HG03460 (cell line): ENCODE data around the gene KCNQ1OT1.
"Not testable (repeated sequence)": the region's sequence is repeated elsewhere in the genome, so short reads cannot be mapped to it uniquely, and the experiment has no call there.

Experiments
- ATAC-seq: cut with Tn5 transposase; IDR thresholded peaks from one replicate; pipeline ENCODE4 v1.9.1; 2021; ENCODE audit not compliant: unreplicated experiment

KCNQ1OT1 gene

DNA sequence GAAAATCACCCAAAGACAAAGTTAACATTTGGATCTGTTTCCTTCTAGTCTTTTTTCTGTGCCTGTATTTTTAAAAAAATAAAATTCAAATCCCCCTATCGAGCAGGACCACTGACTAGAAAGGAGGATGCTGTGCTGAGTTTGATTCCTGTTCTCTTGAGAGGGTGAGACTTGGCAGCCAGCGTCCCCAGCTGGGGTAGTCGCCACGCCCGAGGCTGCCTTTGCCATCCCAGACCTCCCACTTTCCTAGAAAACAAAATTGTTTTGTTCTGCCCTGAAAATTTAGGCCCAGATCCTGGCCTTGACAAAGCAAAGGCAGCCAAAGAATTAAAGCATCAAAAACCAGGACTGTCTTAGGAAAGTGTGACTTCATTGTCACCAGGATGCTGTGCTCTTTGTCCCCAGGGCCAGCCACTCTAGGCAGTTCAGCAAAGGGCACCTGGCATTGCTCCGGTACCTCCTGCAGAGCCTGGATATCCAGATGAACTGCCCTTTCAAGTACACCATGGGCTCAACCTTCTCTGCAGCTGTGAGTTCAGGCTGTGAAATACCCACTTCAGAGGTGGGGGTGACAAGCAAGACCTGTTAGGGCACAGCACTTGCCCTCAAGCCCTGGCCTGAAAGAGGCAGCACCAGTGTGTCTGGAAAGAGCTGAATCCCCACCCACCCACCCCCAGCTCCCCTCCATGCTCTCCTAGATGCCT is 44.6 kb downstream of the KCNQ1OT1 start:
- no peak for ATAC-seq

DNA sequence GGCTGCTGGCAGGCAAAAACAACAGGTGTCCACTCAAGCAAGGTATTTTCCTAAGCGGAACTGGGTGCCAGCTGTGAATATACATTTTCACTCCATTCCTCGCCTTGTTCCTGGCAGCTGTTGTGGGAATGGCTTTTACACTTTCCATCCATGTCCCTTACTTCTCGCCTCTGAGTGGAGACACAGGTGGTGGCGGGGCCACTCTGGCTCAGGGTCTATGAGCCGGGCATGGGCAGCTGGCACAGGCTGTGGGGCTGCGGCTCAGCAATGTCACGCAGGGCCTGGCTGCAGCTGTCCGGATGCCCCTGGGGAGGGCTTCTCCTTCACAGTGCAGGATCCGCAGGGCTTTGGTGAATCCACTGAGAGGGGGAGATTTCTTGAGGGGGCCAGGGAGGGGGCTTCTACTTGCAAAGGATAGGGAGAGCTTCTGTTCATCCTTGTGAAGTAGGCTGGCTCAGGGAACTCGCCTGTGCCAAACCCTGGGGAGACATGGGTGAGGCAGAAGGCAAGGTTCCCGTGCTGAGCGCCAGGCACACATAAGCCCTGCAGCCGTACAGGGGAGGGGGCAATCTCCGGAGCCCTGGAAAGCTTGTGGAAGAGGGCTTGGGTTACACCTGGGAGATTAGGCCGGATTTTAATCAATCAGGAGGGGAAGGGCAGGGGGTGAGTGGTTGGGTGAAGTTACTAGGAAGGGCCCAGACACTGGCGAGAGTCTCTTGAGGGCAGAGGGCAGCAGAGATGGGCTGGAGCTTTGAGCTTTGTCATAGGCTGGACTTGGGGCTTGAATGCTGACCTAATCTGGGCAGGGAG is 45.7 kb downstream of the KCNQ1OT1 start:
- ATAC-seq, result no peak

DNA sequence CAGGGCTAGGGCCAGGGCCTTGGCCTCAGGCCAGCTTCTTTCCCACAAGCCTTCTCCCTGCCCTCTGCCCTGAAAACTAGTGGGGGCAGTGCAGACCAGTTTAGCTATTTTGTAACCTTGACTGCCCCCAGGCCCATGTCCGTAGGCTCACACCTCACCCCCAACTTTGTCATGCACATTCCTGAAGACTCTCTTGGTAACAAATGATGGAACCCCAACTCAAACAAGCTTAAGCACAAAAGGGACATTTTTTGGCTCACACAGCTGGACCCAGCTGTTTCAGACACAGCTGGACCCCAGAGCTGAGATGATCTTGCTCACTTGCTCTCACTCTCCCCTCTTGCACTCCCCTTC is 46.6 kb downstream of the KCNQ1OT1 start:
- no peak for ATAC-seq

DNA sequence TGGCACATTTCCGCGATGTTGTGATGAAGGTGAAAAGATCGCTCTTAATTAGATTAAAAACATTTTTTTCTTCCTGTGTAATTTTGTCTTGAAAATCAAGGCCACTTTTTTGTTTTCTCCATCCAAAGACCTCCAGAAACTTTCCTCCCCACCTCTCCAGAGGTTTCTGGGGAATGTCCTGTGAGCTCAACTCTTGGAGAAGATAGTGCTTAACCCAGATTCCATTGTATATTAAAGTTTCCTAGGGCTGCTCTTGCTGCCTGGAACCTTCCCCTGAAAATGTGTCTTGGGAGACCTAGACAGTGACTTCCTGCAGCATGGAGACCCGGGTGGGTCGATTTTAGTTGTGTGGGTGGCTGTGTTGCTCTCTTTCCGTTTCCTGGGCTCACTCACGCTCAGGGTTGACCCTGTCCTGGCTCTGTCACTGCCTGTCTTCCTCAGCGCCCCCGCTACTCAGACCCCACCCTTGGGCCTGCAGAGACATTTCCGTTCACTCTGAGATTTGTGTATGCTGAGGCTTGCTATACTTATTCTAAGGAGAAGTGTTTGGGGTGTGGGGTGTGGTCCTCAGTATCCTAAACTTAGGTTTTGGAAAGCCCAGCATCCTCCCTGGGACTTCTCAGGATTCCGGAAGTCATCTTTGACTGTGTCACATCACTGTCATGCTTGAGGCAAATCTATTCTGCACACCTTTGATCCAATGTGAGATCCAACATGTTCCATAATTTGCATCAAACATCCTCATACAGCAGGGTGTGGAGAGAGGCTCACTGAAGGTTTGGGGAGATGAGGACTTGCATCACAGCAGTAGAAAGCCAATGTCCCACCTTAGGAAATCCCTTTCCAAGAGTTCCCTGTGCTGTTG is 47.2 kb downstream of the KCNQ1OT1 start:
- no peak for ATAC-seq

DNA sequence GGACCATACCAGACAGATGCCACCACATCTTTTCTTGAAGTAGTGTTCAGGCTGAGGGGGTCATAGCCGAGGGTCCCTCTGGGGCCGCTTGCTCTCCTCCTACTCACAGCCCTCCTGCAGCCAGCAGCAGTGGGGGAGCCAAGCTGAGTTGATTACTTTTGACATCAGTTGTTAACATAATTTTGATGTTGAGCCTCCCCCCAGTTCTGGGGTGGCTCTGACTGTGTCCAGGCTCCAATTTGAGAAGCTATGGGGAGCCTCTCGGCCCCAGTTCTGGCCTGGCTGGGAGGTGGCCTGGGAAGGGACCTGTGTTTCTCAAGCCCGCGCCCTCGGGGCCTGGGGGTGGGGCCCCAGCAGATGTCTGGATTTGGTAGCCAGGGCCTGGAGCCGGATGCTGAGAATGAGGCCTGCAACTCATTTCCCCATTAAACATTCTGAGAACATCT is 47.9 kb downstream of the KCNQ1OT1 start:
- ATAC-seq, result no peak

DNA sequence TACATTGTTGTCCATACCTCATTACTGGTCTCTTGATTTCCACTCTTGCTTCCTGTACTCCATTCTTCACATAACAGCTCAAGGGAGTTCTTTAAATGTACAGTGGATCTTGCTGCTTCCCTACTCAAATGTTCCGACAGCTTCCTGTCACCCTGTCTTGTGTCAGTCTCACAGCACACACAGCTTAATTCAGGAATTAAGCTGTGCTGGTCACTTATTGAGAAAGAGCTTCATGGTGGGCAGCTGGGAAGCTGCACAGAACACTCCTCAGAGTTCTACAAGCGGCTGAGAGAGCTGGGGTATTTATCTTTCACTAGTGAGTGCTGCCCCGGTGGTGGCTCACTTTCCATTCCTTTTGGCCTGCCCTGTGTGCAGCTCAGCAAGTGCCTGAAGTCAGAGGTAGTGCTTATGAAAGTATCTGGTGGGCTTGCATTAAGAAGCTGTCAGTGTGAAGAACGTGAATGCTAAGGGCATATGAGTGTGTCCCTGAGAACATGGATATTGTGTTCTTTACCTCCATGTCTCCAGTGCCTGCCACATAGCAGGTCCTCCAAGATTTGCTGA is 48.7 kb downstream of the KCNQ1OT1 start:
- ATAC-seq, result no peak

DNA sequence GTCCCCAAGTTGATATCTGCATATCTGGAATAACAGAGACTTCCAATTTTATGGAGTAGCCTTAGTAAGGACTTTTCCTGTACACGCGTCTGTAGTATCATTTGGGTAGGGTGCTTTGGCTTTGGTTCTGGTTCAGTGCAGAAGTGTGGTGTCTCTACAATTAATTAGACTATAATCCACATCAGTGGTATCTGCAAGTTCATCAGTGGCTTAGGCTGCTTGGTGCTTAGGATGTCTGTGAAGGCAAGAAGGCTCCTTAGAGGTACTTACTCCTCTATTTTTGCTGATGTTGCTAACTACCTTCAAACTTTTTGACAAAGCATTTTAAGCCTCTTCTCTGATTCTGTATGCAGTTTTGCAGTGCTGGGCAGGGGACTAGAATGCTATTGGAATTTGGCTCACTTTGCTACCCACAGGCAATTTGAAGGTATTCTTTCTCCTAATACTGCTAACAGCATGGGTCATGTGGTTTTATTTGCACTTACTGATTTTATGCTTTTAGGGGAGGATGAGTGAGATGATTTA is 49.4 kb downstream of the KCNQ1OT1 start:
- ATAC-seq, result no peak

DNA sequence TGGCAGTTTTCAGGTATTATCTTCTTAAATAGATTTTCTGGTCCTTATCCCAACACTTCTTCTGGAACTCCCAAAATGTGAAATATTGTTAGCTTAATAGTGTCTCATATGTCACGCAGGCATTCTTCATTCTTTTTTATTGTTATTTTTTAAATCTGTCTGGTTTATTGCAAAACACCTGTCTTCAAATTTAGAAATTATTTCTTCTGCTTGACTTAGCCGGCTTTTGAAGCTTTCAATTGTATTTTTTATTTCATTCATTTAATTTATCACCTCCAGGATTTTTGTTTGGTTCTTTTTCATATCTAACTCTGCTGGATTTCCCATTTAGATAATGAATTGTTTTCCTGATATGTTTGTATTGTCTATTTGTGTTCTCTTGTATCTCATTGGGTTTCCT is 49.9 kb downstream of the KCNQ1OT1 start:
- no peak for ATAC-seq

DNA sequence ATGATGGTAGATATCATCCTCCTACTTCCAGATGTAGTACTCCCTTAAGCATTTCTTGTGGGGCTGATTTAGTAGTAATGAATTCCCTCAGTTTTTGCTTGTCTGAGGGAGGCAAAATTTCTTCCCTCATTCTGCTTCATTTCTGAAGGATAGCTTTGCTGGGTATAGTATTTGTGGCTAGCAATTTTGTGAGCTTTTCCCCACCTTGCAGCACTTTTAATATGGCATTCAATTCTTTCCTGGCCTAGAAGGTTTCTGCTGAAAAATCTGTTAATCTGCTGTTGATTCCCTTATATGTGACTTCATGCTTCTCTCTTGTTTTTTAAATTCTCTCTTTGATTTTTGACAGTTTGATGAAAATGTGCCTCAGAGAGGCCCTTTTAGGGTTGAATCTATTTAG is 50.4 kb downstream of the KCNQ1OT1 start:
- ATAC-seq, result no peak

DNA sequence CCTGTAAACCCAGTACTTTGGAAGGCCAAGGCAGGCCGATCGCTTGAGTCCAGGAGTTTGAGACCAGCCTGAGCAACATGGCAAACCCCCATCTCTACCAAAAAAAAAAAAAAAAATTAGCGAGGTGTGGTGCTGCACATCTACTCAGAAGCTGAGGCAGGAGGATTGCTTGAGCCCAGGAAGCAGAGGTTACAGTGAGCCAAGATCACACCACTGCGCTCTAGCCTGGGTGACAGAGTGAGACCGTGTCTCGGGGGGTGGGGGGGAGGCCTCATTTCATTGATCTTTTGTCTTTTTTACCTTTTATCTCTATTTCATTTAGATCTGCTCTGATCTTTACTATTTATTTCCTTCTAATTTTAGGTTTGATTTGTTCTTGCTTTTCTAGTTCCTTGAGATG is 51.8 kb downstream of the KCNQ1OT1 start:
- no peak for ATAC-seq

DNA sequence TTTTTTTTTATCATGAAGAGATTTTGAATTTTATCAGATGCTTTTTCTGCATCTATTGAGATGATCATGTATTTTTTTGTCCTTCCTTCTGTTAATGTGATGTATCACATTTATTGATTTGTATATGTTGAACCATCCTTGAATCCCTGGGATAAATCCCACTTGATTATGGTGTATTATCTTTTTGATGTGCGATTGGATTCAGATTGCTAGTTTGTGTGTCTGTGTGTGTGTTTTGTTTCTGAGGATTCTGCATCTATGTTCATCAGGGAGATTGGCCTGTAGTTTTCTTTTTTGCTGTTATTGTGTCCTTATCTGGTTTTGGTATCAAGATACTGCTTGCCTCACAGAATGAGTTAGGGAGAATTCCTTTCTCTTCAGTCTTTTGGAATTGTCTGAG is 52.6 kb downstream of the KCNQ1OT1 start:
- ATAC-seq, result no peak

DNA sequence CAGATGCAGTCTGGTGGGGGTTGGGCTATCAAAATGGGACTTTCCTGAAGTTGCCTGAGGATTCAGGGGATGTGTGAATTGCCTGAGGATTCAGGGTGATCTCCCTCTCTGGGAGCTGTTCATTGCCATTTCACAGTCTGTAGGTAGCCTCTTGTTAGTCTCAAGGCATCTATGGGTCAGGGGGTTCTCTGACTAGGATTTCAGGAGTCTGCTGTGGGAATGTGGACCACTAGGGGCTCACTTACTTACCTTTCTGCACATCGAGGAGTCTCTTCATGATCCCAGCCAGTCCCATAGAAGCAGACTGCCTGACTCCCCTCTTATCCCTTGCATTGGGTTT is 54.0 kb downstream of the KCNQ1OT1 start:
- ATAC-seq, result no peak

DNA sequence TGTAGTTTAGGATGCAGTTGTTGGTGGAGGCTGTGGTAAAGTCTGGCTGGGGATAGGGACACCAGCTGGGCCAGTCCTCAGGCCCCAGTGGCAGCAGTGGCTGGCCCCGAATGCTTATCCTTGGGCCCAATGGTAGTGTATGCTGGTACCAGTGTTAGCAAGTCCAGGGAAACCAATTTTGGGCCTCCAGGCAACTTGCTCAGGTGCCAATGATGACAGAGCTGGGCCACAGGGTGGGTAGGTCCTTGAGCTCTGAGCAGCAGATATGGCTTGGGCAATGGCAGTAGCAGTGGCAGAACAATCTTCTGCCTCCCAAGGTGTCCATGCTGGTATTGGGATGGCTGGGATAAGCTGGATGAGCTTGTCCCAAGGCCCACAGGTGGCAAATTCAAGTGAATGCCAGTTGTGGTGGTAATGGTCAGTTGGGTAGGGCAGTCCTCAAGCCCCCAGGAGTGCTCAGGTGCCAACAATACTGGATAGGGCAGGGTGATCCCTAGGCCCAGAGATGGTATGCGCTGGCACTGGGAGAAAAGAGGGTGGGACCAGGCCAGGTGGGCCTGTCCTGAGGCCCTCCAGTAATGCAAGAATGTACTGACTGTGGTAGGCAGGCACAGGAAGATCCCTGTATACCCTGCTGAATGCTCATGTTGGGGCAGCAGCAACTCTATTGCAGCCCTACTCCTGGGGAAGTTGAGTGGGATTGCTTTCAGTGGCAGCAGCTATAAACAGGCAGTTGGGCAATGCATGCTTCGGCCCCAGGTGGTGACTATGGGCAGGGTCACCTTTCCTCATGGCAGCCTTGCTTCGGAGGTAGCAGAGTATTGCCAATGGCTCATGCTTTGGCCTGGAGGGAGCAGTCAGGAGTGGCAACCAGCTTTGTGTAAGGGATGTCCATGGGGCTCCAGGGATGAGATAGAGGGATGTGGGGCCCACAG is 54.7 kb downstream of the KCNQ1OT1 start:
- ATAC-seq, result no peak

DNA sequence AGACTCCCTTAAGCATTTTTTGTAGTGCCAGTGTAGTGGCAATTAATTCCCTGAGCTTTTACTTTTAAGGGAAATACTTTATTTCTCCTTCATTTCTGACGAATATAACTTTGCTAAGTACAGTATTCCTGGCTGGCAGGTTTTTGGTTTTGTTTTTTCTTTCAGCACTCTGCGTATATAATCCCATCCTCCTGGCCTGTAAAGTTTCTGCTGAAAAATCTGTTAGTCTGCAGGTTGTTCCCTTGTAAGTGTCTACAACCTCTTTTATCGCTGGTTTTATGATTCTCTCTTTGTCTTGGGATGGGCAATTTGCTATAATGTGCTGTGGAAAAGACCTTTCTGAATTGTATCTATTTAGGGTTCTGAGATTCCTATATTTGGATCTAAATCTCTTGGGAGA is 56.0 kb downstream of the KCNQ1OT1 start:
- ATAC-seq, result no peak

DNA sequence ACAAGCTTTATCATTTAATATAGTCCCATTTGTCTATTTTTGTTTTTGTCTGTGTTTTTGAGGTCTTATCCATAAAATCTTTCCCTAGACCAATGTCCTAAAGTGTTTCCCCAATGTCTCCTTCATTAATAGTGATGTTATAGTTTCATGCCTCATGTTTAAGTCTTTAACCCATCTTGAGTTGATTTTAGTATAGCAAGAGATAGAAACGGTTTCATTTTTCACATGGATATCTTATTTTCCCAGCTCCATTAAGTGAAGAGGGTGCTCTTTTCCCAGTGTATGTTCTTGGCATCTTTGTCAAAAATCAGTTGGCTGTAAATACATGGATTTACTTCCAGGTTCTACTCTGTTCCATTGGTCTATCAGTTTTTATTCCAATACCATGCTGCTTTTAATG is 58.2 kb downstream of the KCNQ1OT1 start:
- no peak for ATAC-seq

DNA sequence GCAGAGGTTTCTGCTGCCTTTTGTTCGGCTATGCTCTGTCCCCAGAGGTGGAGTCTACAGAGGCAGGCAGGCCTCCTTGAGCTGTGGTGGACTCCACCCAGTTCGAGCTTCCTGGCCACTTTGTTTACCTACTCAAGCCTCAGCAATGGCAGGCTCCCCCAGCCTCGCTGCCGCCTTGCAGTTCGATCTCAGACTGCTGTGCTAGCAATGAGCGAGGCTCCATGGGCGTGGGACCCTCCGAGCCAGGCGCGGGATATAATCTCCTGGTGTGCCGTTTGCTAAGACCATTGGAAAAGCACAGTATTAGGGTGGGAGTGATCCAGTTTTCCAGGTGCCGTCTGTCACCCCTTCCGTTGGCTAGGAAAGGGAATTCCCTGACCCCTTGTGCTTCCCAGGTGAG is 60.0 kb downstream of the KCNQ1OT1 start:
- not testable (repeated sequence) for ATAC-seq

DNA sequence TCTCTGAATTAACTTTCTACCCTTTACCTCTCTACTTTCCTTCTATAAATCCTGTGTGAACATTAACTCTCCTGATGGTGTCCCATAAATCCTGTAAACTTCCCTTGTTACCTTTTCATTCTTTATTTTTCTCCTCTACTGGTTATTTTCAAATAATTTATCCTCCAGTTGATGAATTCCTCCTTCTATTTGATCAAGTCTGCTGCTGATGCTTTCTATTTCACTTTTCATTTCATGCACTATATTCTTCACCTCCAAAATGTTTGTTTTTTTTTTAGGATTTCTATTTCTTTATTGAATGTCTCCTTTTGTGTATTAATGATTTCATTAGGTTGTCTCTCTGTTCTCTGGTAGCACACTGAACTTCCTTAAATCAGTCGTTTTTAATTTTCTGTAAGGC is 68.6 kb downstream of the KCNQ1OT1 start:
- ATAC-seq, result no peak

DNA sequence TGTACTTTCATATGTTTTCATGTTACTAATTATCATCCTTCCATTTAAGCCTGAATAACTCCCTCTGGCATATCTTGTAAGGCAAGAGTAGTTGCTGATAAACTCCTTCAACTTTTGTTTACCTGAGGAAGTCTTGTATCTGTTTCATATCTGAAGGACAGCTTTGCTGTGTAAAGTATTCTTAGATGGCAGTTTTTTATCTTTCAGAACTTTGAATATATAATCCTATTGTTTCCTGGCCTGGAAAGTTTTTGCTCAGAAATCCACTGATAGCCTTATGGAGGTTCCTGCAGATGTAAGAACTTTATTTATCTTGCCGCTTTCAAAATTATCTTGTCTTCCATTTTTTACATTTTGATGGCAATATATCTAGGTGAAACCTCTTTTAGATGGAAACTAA is 69.1 kb downstream of the KCNQ1OT1 start:
- ATAC-seq, result no peak

DNA sequence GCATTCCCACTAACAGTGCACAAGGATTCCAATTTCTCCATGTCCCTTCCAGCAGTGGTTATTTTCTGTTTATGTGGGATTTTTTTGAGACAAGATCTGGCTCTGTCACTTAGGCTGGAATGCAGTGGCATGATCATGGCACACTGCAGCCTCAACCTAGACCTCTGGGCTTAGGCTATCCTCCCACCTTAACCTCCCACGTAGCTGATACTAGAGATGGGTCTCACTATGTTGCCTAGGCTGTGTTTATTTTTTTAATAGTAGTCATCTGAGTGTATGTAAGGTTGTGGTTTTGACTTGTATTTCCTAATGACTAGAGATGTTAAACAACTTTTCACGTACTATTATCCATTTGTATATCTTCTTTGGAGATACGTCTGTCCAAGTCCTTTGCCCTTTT is 74.6 kb downstream of the KCNQ1OT1 start:
- ATAC-seq, result no peak

DNA sequence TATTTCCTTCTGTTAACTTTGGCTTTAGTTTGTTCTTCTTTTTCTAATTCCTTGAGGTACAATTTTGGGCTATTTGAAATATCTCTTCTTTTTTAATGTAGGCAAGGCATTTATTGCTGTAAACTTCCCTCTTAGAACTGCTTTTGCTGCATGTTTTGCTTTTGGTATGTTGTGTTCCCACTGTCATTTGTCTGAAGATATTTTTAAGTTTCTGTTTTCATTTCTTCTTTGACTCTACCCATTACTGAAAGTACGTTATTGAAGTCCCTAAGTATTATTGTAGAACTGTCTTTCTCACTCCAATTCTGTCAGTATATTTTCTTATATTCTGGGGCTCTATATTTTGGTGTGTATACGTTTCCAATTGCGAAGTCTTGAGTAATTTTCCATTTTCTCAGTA is 77.9 kb downstream of the KCNQ1OT1 start:
- ATAC-seq, result no peak
